Measurements from ENCODE around the gene CTR9.
"Not testable (repeated sequence)": the region's sequence is repeated elsewhere in the genome, so short reads cannot be mapped to it uniquely, and the experiment has no call there.

Gene CTR9

GRCh38 chr11:10806206-10806605 lies 55.2 kb downstream of the CTR9 start:
- TF ChIP-seq POLR2AphosphoS5 (IDR thresholded peaks at IDR 0.05; ENCODE audit: low read depth, low read length) (no peak), POU2F2 (IDR thresholded peaks at IDR 0.05; ENCODE audit: low read depth, low read length) (no peak), PAX5 (IDR thresholded peaks at IDR 0.05; ENCODE audit: insufficient read depth, low read length, severe bottlenecking) (no peak), TAF1 (IDR thresholded peaks at IDR 0.05; ENCODE audit: low read depth, low read length) (no peak), POLR2A (IDR thresholded peaks at IDR 0.05; ENCODE audit: low read depth, low read length) (no peak), SPI1 (IDR thresholded peaks at IDR 0.05; ENCODE audit: low read depth, low read length) (no peak)
- DNase-seq (ENCODE audit: insufficient read length, low spot score) = no peak
- FAIRE-seq = no peak

GRCh38 chr11:10807493-10808234 lies 56.6 kb downstream of the CTR9 start:
- peak; percentile 30; the same call in 1 of the 2 replicates for TF ChIP-seq SPI1 (IDR thresholded peaks at IDR 0.05; ENCODE audit: low read depth, low read length)
- no peak for TF ChIP-seq PAX5 (IDR thresholded peaks at IDR 0.05; ENCODE audit: insufficient read depth, low read length, severe bottlenecking)
- no peak for DNase-seq (ENCODE audit: insufficient read length, low spot score)
- FAIRE-seq = no peak

GRCh38 chr11:10808235-10808552 lies 57.1 kb downstream of the CTR9 start:
- TF ChIP-seq SPI1 (IDR thresholded peaks at IDR 0.05; ENCODE audit: low read depth, low read length) = no peak
- TF ChIP-seq PAX5 (IDR thresholded peaks at IDR 0.05; ENCODE audit: insufficient read depth, low read length, severe bottlenecking) = no peak
- no peak for TF ChIP-seq POU2F2 (IDR thresholded peaks at IDR 0.05; ENCODE audit: low read depth, low read length)
- TF ChIP-seq TAF1 (IDR thresholded peaks at IDR 0.05; ENCODE audit: low read depth, low read length) = no peak
- no peak for TF ChIP-seq POLR2A (IDR thresholded peaks at IDR 0.05; ENCODE audit: low read depth, low read length)
- TF ChIP-seq POLR2AphosphoS5 (IDR thresholded peaks at IDR 0.05; ENCODE audit: low read depth, low read length) = no peak
- DNase-seq (ENCODE audit: insufficient read length, low spot score) (no peak), FAIRE-seq (no peak)

GRCh38 chr11:10808553-10809372 lies 57.7 kb downstream of the CTR9 start, which contains the start of gene EIF4G2:
Gene EIF4G2, minus strand, starts transcription at chr11:10808926.
- FAIRE-seq = peak; percentile 99
- TF ChIP-seq POU2F2 (IDR thresholded peaks at IDR 0.05; ENCODE audit: low read depth, low read length) (peak; percentile 97), POLR2A (IDR thresholded peaks at IDR 0.05; ENCODE audit: low read depth, low read length) (peak; percentile 100), PAX5 (IDR thresholded peaks at IDR 0.05; ENCODE audit: insufficient read depth, low read length, severe bottlenecking) (no peak), TAF1 (IDR thresholded peaks at IDR 0.05; ENCODE audit: low read depth, low read length) (peak; percentile 97), POLR2AphosphoS5 (IDR thresholded peaks at IDR 0.05; ENCODE audit: low read depth, low read length) (peak; percentile 100), SPI1 (IDR thresholded peaks at IDR 0.05; ENCODE audit: low read depth, low read length) (no peak)

GRCh38 chr11:10809373-10810160 lies 58.5 kb downstream of the CTR9 start:
- FAIRE-seq = peak; percentile 20
- DNase-seq (ENCODE audit: insufficient read length, low spot score) = no peak
- TF ChIP-seq SPI1 (IDR thresholded peaks at IDR 0.05; ENCODE audit: low read depth, low read length) = no peak
- TF ChIP-seq TAF1 (IDR thresholded peaks at IDR 0.05; ENCODE audit: low read depth, low read length) = no peak
- TF ChIP-seq POLR2A (IDR thresholded peaks at IDR 0.05; ENCODE audit: low read depth, low read length) = no peak
- TF ChIP-seq POLR2AphosphoS5 (IDR thresholded peaks at IDR 0.05; ENCODE audit: low read depth, low read length) = no peak
- TF ChIP-seq PAX5 (IDR thresholded peaks at IDR 0.05; ENCODE audit: insufficient read depth, low read length, severe bottlenecking) = no peak
- no peak for TF ChIP-seq POU2F2 (IDR thresholded peaks at IDR 0.05; ENCODE audit: low read depth, low read length)

More at GRCh38 chr11:10808553-10809372, 57.7 kb downstream of the CTR9 start, which contains the start of gene EIF4G2:
- DNase-seq (ENCODE audit: insufficient read length, low spot score) = peak; percentile 93

- DNase-seq (ENCODE audit: insufficient read length, low spot score) (no peak), FAIRE-seq (no peak)
- no peak for TF ChIP-seq TAF1 (IDR thresholded peaks at IDR 0.05; ENCODE audit: low read depth, low read length)
- TF ChIP-seq SPI1 (IDR thresholded peaks at IDR 0.05; ENCODE audit: low read depth, low read length) = no peak
- TF ChIP-seq PAX5 (IDR thresholded peaks at IDR 0.05; ENCODE audit: insufficient read depth, low read length, severe bottlenecking) = no peak
- TF ChIP-seq POU2F2 (IDR thresholded peaks at IDR 0.05; ENCODE audit: low read depth, low read length) = no peak
- no peak for TF ChIP-seq POLR2A (IDR thresholded peaks at IDR 0.05; ENCODE audit: low read depth, low read length)
- no peak for TF ChIP-seq POLR2AphosphoS5 (IDR thresholded peaks at IDR 0.05; ENCODE audit: low read depth, low read length)
Observed at GRCh38 chr11:10813945-10814344, 62.9 kb downstream of the CTR9 start.

- TF ChIP-seq PAX5 (IDR thresholded peaks at IDR 0.05; ENCODE audit: insufficient read depth, low read length, severe bottlenecking) (no peak), POU2F2 (IDR thresholded peaks at IDR 0.05; ENCODE audit: low read depth, low read length) (no peak), SPI1 (IDR thresholded peaks at IDR 0.05; ENCODE audit: low read depth, low read length) (no peak), TAF1 (IDR thresholded peaks at IDR 0.05; ENCODE audit: low read depth, low read length) (no peak), POLR2A (IDR thresholded peaks at IDR 0.05; ENCODE audit: low read depth, low read length) (no peak), POLR2AphosphoS5 (IDR thresholded peaks at IDR 0.05; ENCODE audit: low read depth, low read length) (no peak)
- DNase-seq (ENCODE audit: insufficient read length, low spot score) = no peak
- FAIRE-seq = no peak
Observed at GRCh38 chr11:10818594-10818993, 67.5 kb downstream of the CTR9 start.

GRCh38 chr11:10822491-10822890 lies 71.4 kb downstream of the CTR9 start:
- DNase-seq (ENCODE audit: insufficient read length, low spot score); FAIRE-seq: not testable (repeated sequence)

- no peak for FAIRE-seq
- TF ChIP-seq POU2F2 (IDR thresholded peaks at IDR 0.05; ENCODE audit: low read depth, low read length) (no peak), TAF1 (IDR thresholded peaks at IDR 0.05; ENCODE audit: low read depth, low read length) (no peak), POLR2AphosphoS5 (IDR thresholded peaks at IDR 0.05; ENCODE audit: low read depth, low read length) (no peak), PAX5 (IDR thresholded peaks at IDR 0.05; ENCODE audit: insufficient read depth, low read length, severe bottlenecking) (no peak), POLR2A (IDR thresholded peaks at IDR 0.05; ENCODE audit: low read depth, low read length) (no peak), SPI1 (IDR thresholded peaks at IDR 0.05; ENCODE audit: low read depth, low read length) (no peak)
- DNase-seq (ENCODE audit: insufficient read length, low spot score) = no peak
Observed at GRCh38 chr11:10823152-10823579, 72.1 kb downstream of the CTR9 start.
